ENCODE results near the gene CAT.

The CAT gene

GRCh38 chr11:34505874-34506273 lies 67.1 kb downstream of the CAT start:
- H3K27ac ChIP-seq (ENCODE audit: insufficient read depth, low read length, poor library complexity, severe bottlenecking), result no peak overlapping the region

DNA sequence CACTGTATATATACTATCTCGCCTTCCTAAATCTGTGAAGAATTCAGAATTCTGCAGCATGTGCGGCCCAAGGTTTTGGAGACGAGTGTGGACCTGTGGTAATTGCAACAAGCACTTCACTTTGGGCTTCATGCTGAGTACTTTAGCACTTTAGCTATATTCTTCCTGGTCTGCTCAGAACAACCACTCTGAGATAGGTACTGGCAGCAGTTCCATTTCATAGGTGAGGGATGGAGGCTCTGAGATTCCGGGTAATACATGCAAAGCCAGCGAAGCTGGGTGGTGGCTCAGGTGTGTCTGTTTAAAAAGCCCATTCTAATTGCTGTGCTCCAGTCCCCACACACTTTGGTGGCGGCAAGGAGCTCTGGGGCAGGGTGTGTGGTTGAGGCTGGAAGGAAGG lies 68.4 kb downstream of the CAT start:
- Histone ChIP-seq H3K4me1 (ENCODE audit: control insufficient read depth, insufficient read depth, low read length, poor library complexity, severe bottlenecking) (no peaks in the 10 kb centered on the region), H3K27me3 (replicated peaks; ENCODE audit: control insufficient read depth, insufficient read depth, low read length, poor library complexity, severe bottlenecking) (no peaks in the 10 kb centered on the region), H3K36me3 (ENCODE audit: control insufficient read depth, insufficient read depth, low read length) (no peaks in the 10 kb centered on the region), H3K4me3 (ENCODE audit: insufficient read depth, low read depth, low read length, poor library complexity, severe bottlenecking) (no peak overlapping the region), H3K9me3 (ENCODE audit: control insufficient read depth, low read length) (no peaks in the 10 kb centered on the region), H3K27ac (ENCODE audit: insufficient read depth, low read length, poor library complexity, severe bottlenecking) (no peak overlapping the region)
- DNase-seq, result no peak

More at GRCh38 chr11:34505874-34506273, 67.1 kb downstream of the CAT start:
- no peaks in the 10 kb centered on the region for H3K4me1 ChIP-seq (ENCODE audit: control insufficient read depth, insufficient read depth, low read length, poor library complexity, severe bottlenecking)
- H3K9me3 ChIP-seq (ENCODE audit: control insufficient read depth, low read length), result no peaks in the 10 kb centered on the region
- no peaks in the 10 kb centered on the region for H3K36me3 ChIP-seq (ENCODE audit: control insufficient read depth, insufficient read depth, low read length)
- no peaks in the 10 kb centered on the region for H3K27me3 ChIP-seq (replicated peaks; ENCODE audit: control insufficient read depth, insufficient read depth, low read length, poor library complexity, severe bottlenecking)
- DNase-seq, result no peak
- H3K4me3 ChIP-seq (ENCODE audit: insufficient read depth, low read depth, low read length, poor library complexity, severe bottlenecking), result no peak overlapping the region

GRCh38 chr11:34507610-34508009 lies 68.9 kb downstream of the CAT start:
- no peak overlapping the region for H3K4me3 ChIP-seq (ENCODE audit: insufficient read depth, low read depth, low read length, poor library complexity, severe bottlenecking)
- DNase-seq, result no peak
- no peaks in the 10 kb centered on the region for H3K9me3 ChIP-seq (ENCODE audit: control insufficient read depth, low read length)
- no peaks in the 10 kb centered on the region for H3K36me3 ChIP-seq (ENCODE audit: control insufficient read depth, insufficient read depth, low read length)
- no peaks in the 10 kb centered on the region for H3K27me3 ChIP-seq (replicated peaks; ENCODE audit: control insufficient read depth, insufficient read depth, low read length, poor library complexity, severe bottlenecking)
- H3K4me1 ChIP-seq (ENCODE audit: control insufficient read depth, insufficient read depth, low read length, poor library complexity, severe bottlenecking), result no peaks in the 10 kb centered on the region
- H3K27ac ChIP-seq (ENCODE audit: insufficient read depth, low read length, poor library complexity, severe bottlenecking), result no peak overlapping the region

DNA sequence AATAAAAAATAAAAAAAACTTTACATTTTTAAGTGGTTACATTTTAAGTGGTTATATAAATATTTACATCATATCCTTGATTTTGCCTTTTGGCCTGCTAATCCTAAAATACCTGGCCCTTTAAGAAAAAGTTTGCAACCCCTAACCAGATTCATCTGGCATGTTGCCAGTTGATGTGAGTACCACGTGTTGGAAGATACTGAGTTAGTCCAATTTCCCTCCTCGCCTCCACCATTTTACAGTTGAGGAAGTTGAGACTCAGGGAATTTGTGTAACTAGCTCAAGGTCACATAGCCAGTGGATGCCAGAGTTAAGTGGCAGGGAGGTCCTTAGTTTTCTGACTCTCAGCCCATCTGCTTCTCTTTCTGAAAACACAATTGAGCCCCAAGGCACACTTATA lies 69.8 kb downstream of the CAT start:
- Histone ChIP-seq H3K4me1 (ENCODE audit: control insufficient read depth, insufficient read depth, low read length, poor library complexity, severe bottlenecking) (no peaks in the 10 kb centered on the region), H3K9me3 (ENCODE audit: control insufficient read depth, low read length) (no peaks in the 10 kb centered on the region), H3K36me3 (ENCODE audit: control insufficient read depth, insufficient read depth, low read length) (no peaks in the 10 kb centered on the region), H3K27me3 (replicated peaks; ENCODE audit: control insufficient read depth, insufficient read depth, low read length, poor library complexity, severe bottlenecking) (no peaks in the 10 kb centered on the region), H3K4me3 (ENCODE audit: insufficient read depth, low read depth, low read length, poor library complexity, severe bottlenecking) (no peak overlapping the region), H3K27ac (ENCODE audit: insufficient read depth, low read length, poor library complexity, severe bottlenecking) (no peak overlapping the region)
- no peak for DNase-seq

GRCh38 chr11:34509336-34509876 lies 70.7 kb downstream of the CAT start:
- no peak overlapping the region for H3K27ac ChIP-seq (ENCODE audit: insufficient read depth, low read length, poor library complexity, severe bottlenecking)
- H3K27me3 ChIP-seq (replicated peaks; ENCODE audit: control insufficient read depth, insufficient read depth, low read length, poor library complexity, severe bottlenecking), result no peaks in the 10 kb centered on the region
- H3K4me3 ChIP-seq (ENCODE audit: insufficient read depth, low read depth, low read length, poor library complexity, severe bottlenecking), result no peak overlapping the region
- no peaks in the 10 kb centered on the region for H3K9me3 ChIP-seq (ENCODE audit: control insufficient read depth, low read length)
- H3K4me1 ChIP-seq (ENCODE audit: control insufficient read depth, insufficient read depth, low read length, poor library complexity, severe bottlenecking), result no peaks in the 10 kb centered on the region
- DNase-seq, result no peak
- no peaks in the 10 kb centered on the region for H3K36me3 ChIP-seq (ENCODE audit: control insufficient read depth, insufficient read depth, low read length)

- no peaks in the 10 kb centered on the region for H3K4me1 ChIP-seq (ENCODE audit: control insufficient read depth, insufficient read depth, low read length, poor library complexity, severe bottlenecking)
- H3K4me3 ChIP-seq (ENCODE audit: insufficient read depth, low read depth, low read length, poor library complexity, severe bottlenecking), result no peak overlapping the region
- DNase-seq, result no peak
- no peaks in the 10 kb centered on the region for H3K27me3 ChIP-seq (replicated peaks; ENCODE audit: control insufficient read depth, insufficient read depth, low read length, poor library complexity, severe bottlenecking)
- no peaks in the 10 kb centered on the region for H3K9me3 ChIP-seq (ENCODE audit: control insufficient read depth, low read length)
- no peaks in the 10 kb centered on the region for H3K36me3 ChIP-seq (ENCODE audit: control insufficient read depth, insufficient read depth, low read length)
- H3K27ac ChIP-seq (ENCODE audit: insufficient read depth, low read length, poor library complexity, severe bottlenecking), result no peak overlapping the region
Observed at GRCh38 chr11:34510218-34510617, 71.5 kb downstream of the CAT start.

GRCh38 chr11:34510673-34511072 lies 71.9 kb downstream of the CAT start:
- H3K4me1 ChIP-seq (ENCODE audit: control insufficient read depth, insufficient read depth, low read length, poor library complexity, severe bottlenecking), result no peaks in the 10 kb centered on the region
- H3K9me3 ChIP-seq (ENCODE audit: control insufficient read depth, low read length), result no peaks in the 10 kb centered on the region
- H3K36me3 ChIP-seq (ENCODE audit: control insufficient read depth, insufficient read depth, low read length), result no peaks in the 10 kb centered on the region
- no peak for DNase-seq
- no peak overlapping the region for H3K4me3 ChIP-seq (ENCODE audit: insufficient read depth, low read depth, low read length, poor library complexity, severe bottlenecking)
- H3K27me3 ChIP-seq (replicated peaks; ENCODE audit: control insufficient read depth, insufficient read depth, low read length, poor library complexity, severe bottlenecking), result no peaks in the 10 kb centered on the region
- no peak overlapping the region for H3K27ac ChIP-seq (ENCODE audit: insufficient read depth, low read length, poor library complexity, severe bottlenecking)

- H3K27me3 ChIP-seq (replicated peaks; ENCODE audit: control insufficient read depth, insufficient read depth, low read length, poor library complexity, severe bottlenecking), result no peaks in the 10 kb centered on the region
- no peak overlapping the region for H3K27ac ChIP-seq (ENCODE audit: insufficient read depth, low read length, poor library complexity, severe bottlenecking)
- H3K36me3 ChIP-seq (ENCODE audit: control insufficient read depth, insufficient read depth, low read length), result no peaks in the 10 kb centered on the region
- H3K9me3 ChIP-seq (ENCODE audit: control insufficient read depth, low read length), result no peaks in the 10 kb centered on the region
- no peaks in the 10 kb centered on the region for H3K4me1 ChIP-seq (ENCODE audit: control insufficient read depth, insufficient read depth, low read length, poor library complexity, severe bottlenecking)
- no peak overlapping the region for H3K4me3 ChIP-seq (ENCODE audit: insufficient read depth, low read depth, low read length, poor library complexity, severe bottlenecking)
- peak in 1 of 3 donors; percentile 8 for DNase-seq
Observed at GRCh38 chr11:34512840-34513681, 74.3 kb downstream of the CAT start.

GRCh38 chr11:34513682-34514449 lies 75.1 kb downstream of the CAT start, which contains the start of gene ELF5:
ELF5 (minus strand) TSS chr11:34513794; CDS start chr11:34505749, 8,045 bp downstream.
- Histone ChIP-seq H3K4me1 (ENCODE audit: control insufficient read depth, insufficient read depth, low read length, poor library complexity, severe bottlenecking) (no peaks in the 10 kb centered on the region), H3K27me3 (replicated peaks; ENCODE audit: control insufficient read depth, insufficient read depth, low read length, poor library complexity, severe bottlenecking) (no peaks in the 10 kb centered on the region), H3K36me3 (ENCODE audit: control insufficient read depth, insufficient read depth, low read length) (no peaks in the 10 kb centered on the region), H3K4me3 (ENCODE audit: insufficient read depth, low read depth, low read length, poor library complexity, severe bottlenecking) (no peak within 1 kb of the TSS), H3K27ac (ENCODE audit: insufficient read depth, low read length, poor library complexity, severe bottlenecking) (no peak within 1 kb of the TSS), H3K9me3 (ENCODE audit: control insufficient read depth, low read length) (no peaks in the 10 kb centered on the region)
- no peak for DNase-seq

GRCh38 chr11:34514597-34514996 lies 75.9 kb downstream of the CAT start:
- Histone ChIP-seq H3K4me1 (ENCODE audit: control insufficient read depth, insufficient read depth, low read length, poor library complexity, severe bottlenecking) (no peaks in the 10 kb centered on the region), H3K27ac (ENCODE audit: insufficient read depth, low read length, poor library complexity, severe bottlenecking) (no peak overlapping the region), H3K27me3 (replicated peaks; ENCODE audit: control insufficient read depth, insufficient read depth, low read length, poor library complexity, severe bottlenecking) (no peaks in the 10 kb centered on the region), H3K9me3 (ENCODE audit: control insufficient read depth, low read length) (no peaks in the 10 kb centered on the region), H3K4me3 (ENCODE audit: insufficient read depth, low read depth, low read length, poor library complexity, severe bottlenecking) (no peak overlapping the region), H3K36me3 (ENCODE audit: control insufficient read depth, insufficient read depth, low read length) (no peaks in the 10 kb centered on the region)
- no peak for DNase-seq

Measured in effector memory CD4-positive, alpha-beta T cell (primary cell).